ENCODE results near the gene GP1BA. TPM values are rescaled to one million over a fixed set of nuclear protein-coding genes. Genes with fewer than 3 reads are reported as not detected.

The GP1BA gene
- total RNA-seq, 1 donor from 2014 or later: 0.55 TPM

GRCh38 chr17:4936436-4936835 is 4.4 kb downstream of the GP1BA start:
- Histone ChIP-seq H3K36me3 (peaks cover 13% of the 10 kb centered on the region), H3K27ac (no peak overlapping the region), H3K27me3 (no peaks in the 10 kb centered on the region), H3K4me3 (no peak overlapping the region), H3K4me1 (peaks cover 24% of the 10 kb centered on the region), H3K9me3 (no peaks in the 10 kb centered on the region)
- intact Hi-C loops (cut with DNase I): no loop called here
- TF ChIP-seq, protein P1, sequence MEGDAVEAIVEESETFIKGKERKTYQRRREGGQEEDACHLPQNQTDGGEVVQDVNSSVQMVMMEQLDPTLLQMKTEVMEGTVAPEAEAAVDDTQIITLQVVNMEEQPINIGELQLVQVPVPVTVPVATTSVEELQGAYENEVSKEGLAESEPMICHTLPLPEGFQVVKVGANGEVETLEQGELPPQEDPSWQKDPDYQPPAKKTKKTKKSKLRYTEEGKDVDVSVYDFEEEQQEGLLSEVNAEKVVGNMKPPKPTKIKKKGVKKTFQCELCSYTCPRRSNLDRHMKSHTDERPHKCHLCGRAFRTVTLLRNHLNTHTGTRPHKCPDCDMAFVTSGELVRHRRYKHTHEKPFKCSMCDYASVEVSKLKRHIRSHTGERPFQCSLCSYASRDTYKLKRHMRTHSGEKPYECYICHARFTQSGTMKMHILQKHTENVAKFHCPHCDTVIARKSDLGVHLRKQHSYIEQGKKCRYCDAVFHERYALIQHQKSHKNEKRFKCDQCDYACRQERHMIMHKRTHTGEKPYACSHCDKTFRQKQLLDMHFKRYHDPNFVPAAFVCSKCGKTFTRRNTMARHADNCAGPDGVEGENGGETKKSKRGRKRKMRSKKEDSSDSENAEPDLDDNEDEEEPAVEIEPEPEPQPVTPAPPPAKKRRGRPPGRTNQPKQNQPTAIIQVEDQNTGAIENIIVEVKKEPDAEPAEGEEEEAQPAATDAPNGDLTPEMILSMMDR (IDR thresholded peaks at IDR 0.05): no peak
- DNase-seq (no peak), ATAC-seq (no peak)

DNA sequence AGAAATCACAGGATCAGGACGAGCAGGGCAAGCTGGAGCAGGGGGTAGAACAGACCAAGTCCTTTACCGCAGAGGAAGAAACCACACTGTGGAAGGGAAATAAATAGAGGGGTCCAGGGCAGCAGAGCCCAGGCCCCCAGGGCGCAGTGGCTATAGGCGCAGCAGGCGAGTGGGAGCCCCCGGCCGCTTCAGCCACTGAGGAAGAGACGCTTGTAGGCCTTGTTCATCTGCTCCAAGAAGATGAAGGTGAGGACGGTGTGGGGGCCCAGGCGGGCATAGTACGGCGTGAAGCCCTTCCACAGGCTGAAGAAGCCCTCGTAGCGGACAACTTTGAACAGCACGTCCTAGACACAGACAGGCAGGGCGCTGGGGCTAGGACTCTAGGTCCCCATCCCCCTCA is 5.5 kb downstream of the GP1BA start:
- H3K27ac ChIP-seq: no peak overlapping the region
- H3K36me3 ChIP-seq: peaks cover 21% of the 10 kb centered on the region
- ATAC-seq (no peak), DNase-seq (no peak)
- no peaks in the 10 kb centered on the region for H3K27me3 ChIP-seq
- H3K9me3 ChIP-seq: no peaks in the 10 kb centered on the region
- TF ChIP-seq, protein P1 (IDR thresholded peaks at IDR 0.05): no peak
- no peak overlapping the region for H3K4me3 ChIP-seq
- intact Hi-C loops (cut with DNase I): no loop called here
- peaks cover 34% of the 10 kb centered on the region for H3K4me1 ChIP-seq

- H3K27ac ChIP-seq: no peak overlapping the region
Observed at GRCh38 chr17:4938069-4938491, 6.0 kb downstream of the GP1BA start.

GRCh38 chr17:4938688-4939545 is 6.8 kb downstream of the GP1BA start:
- peak overlapping the region; percentile 98 for H3K4me3 ChIP-seq
- no peak for ATAC-seq
- H3K27ac ChIP-seq: peak overlapping the region; percentile 91
- H3K27me3 ChIP-seq: no peaks in the 10 kb centered on the region
- peaks cover 34% of the 10 kb centered on the region for H3K36me3 ChIP-seq
- TF ChIP-seq, protein P1 (IDR thresholded peaks at IDR 0.05): no peak
- H3K4me1 ChIP-seq: peaks cover 44% of the 10 kb centered on the region
- intact Hi-C loops (cut with DNase I): no loop called here
- H3K9me3 ChIP-seq: no peaks in the 10 kb centered on the region
- DNase-seq: no peak

More at GRCh38 chr17:4938069-4938491, 6.0 kb downstream of the GP1BA start:
- ATAC-seq: no peak
- H3K27me3 ChIP-seq: no peaks in the 10 kb centered on the region
- peaks cover 26% of the 10 kb centered on the region for H3K36me3 ChIP-seq
- no peak for DNase-seq
- TF ChIP-seq, protein P1 (IDR thresholded peaks at IDR 0.05): no peak
- no peaks in the 10 kb centered on the region for H3K9me3 ChIP-seq
- peaks cover 38% of the 10 kb centered on the region for H3K4me1 ChIP-seq
- no peak overlapping the region for H3K4me3 ChIP-seq
- intact Hi-C loops (cut with DNase I): no loop called here

DNA sequence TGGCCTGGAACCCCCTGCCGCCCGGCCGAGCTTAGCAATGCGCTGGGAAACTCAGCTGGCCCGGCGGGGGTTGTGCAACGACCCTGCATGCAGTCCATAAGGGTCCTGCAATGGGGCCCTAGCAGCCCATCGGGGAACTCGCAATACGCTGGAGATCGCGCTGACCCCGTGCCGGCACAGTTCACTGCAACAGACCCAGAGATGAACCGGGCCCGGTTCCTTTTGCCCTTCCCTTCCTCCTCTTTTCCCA is 7.4 kb downstream of the GP1BA start:
- no peaks in the 10 kb centered on the region for H3K27me3 ChIP-seq
- intact Hi-C loops (cut with DNase I): no loop called here
- TF ChIP-seq, protein P1 (IDR thresholded peaks at IDR 0.05): no peak
- H3K4me1 ChIP-seq: peaks cover 44% of the 10 kb centered on the region
- H3K9me3 ChIP-seq: no peaks in the 10 kb centered on the region
- peaks cover 38% of the 10 kb centered on the region for H3K36me3 ChIP-seq
- peak overlapping the region; percentile 98 for H3K4me3 ChIP-seq
- ATAC-seq: no peak
- H3K27ac ChIP-seq: peak overlapping the region; percentile 91
- peak; percentile 78 for DNase-seq

All from upper lobe of right lung (tissue), 1 donor.